IMR-90 (cell line): Measurements from ENCODE around the gene BIK.

ENCODE experiments used
- BHLHE40 ChIP-seq: fragments of 150-350 bp; IDR thresholded peaks from 2 replicates; pipeline ENCODE4 v1.6.1; 2016; ENCODE audit warnings: mild to moderate bottlenecking, low read depth, low read length
- CEBPB ChIP-seq: IDR thresholded peaks from 2 replicates; pipeline ENCODE4 v1.6.1; 2012; ENCODE audit warnings: low read depth, low read length, improper control_type of control experiment
- CHD1 ChIP-seq: IDR thresholded peaks from 2 replicates; pipeline ENCODE4 v1.6.1; 2012; ENCODE audit warnings: low read depth, low read length, improper control_type of control experiment
- ELK1 ChIP-seq: fragments of 150-350 bp; IDR thresholded peaks from 2 replicates; pipeline ENCODE4 v1.6.1; 2016; ENCODE audit warnings: low read depth, mild to moderate bottlenecking, low read length, moderate library complexity, borderline replicate concordance
- MXI1 ChIP-seq: IDR thresholded peaks from 2 replicates; pipeline ENCODE4 v1.6.1; 2012; ENCODE audit warnings: low read depth, mild to moderate bottlenecking, low read length, moderate library complexity, borderline replicate concordance
- POLR2A ChIP-seq: IDR thresholded peaks from 2 replicates; pipeline ENCODE4 v1.6.1; 2012; ENCODE audit warnings: mild to moderate bottlenecking, low read depth, low read length
- RAD21 ChIP-seq: IDR thresholded peaks from 2 replicates; pipeline ENCODE4 v1.6.1; 2012; ENCODE audit warnings: low read length, improper control_type of control experiment
- RCOR1 ChIP-seq: IDR thresholded peaks from 2 replicates; pipeline ENCODE4 v1.6.1; 2012; ENCODE audit warnings: mild to moderate bottlenecking, low read length, improper control_type of control experiment; ENCODE audit not compliant: insufficient replicate concordance
- RFX5 ChIP-seq: IDR thresholded peaks from 2 replicates; pipeline ENCODE4 v1.8.0; 2012; ENCODE audit warnings: low read depth, mild to moderate bottlenecking, low read length, moderate library complexity
- SMC3 ChIP-seq: fragments of 150-350 bp; IDR thresholded peaks from 2 replicates; pipeline ENCODE4 v1.6.1; 2016; ENCODE audit warnings: low read depth, mild to moderate bottlenecking, antibody characterized with exemption, low read length, moderate library complexity
- TF ChIP-seq, protein P1 (sequence below): conservative IDR thresholded peaks from 2 replicates; pipeline ENCODE4 v1.5.1; 2012; ENCODE audit warnings: mild to moderate bottlenecking, low read depth, low read length, improper control_type of control experiment
- TF ChIP-seq, protein P2 (sequence below): fragments of 150-350 bp; IDR thresholded peaks from 2 replicates; pipeline ENCODE4 v1.6.1; 2017; ENCODE audit warnings: mild to moderate bottlenecking, antibody characterized with exemption, low read length, low read depth

- TF ChIP-seq POLR2A (no peak), RAD21 (no peak), MXI1 (no peak), ELK1 (no peak), CHD1 (no peak), BHLHE40 (no peak), RCOR1 (no peak), CEBPB (no peak), RFX5 (no peak), SMC3 (no peak)
- TF ChIP-seq, protein P1, sequence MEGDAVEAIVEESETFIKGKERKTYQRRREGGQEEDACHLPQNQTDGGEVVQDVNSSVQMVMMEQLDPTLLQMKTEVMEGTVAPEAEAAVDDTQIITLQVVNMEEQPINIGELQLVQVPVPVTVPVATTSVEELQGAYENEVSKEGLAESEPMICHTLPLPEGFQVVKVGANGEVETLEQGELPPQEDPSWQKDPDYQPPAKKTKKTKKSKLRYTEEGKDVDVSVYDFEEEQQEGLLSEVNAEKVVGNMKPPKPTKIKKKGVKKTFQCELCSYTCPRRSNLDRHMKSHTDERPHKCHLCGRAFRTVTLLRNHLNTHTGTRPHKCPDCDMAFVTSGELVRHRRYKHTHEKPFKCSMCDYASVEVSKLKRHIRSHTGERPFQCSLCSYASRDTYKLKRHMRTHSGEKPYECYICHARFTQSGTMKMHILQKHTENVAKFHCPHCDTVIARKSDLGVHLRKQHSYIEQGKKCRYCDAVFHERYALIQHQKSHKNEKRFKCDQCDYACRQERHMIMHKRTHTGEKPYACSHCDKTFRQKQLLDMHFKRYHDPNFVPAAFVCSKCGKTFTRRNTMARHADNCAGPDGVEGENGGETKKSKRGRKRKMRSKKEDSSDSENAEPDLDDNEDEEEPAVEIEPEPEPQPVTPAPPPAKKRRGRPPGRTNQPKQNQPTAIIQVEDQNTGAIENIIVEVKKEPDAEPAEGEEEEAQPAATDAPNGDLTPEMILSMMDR, result no peak
- TF ChIP-seq, protein P2, sequence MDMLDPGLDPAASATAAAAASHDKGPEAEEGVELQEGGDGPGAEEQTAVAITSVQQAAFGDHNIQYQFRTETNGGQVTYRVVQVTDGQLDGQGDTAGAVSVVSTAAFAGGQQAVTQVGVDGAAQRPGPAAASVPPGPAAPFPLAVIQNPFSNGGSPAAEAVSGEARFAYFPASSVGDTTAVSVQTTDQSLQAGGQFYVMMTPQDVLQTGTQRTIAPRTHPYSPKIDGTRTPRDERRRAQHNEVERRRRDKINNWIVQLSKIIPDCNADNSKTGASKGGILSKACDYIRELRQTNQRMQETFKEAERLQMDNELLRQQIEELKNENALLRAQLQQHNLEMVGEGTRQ, result no peak
These were observed 24.6 kb upstream of the BIK start for GRCh38 chr22:43085658-43086606.
